OCI-LY7 (cell line): ENCODE results near the gene MAP2K5. TPM values are rescaled to one million over a fixed set of nuclear protein-coding genes. Genes with fewer than 3 reads are reported as not detected.

Source experiments
- BruUV-seq: library from RNA; stranded (reverse); fragments of 400-500 nt; replicated peaks from 2 replicates; lab custom pipeline; 2021; lab: Mats Ljungman, UMichigan
- CTCF ChIA-PET: fragments of 300-600 bp; sonication (Branson Sonifier 250); formaldehyde crosslinking; loops from one replicate; lab custom pipeline; 2022; ENCODE audit warnings: antibody characterized with exemption; ENCODE audit not compliant: unreplicated experiment; lab: Charles Lee
- POLR2A ChIA-PET: fragments of 300-600 bp; sonication (Branson Sonifier 250); formaldehyde crosslinking; loops from one replicate; lab custom pipeline; 2022; ENCODE audit warnings: antibody characterized with exemption; lab: Charles Lee
- DNase-seq: peaks from one replicate; pipeline ENCODE4 v3.0.0-alpha.2; 2015; ENCODE audit warnings: low spot score
- H2AFZ ChIP-seq: fragments of 200-600 bp; sonication (generic), shearing (Covaris generic); 2 replicates; pipeline ENCODE4 v1.6.1; 2014; ENCODE audit warnings: mild to moderate bottlenecking, antibody characterized with exemption, low read length, moderate library complexity
- H3K27ac ChIP-seq: fragments of 200-600 bp; sonication (generic); 2 replicates; pipeline ENCODE4 v1.5.1; 2014; ENCODE audit warnings: mixed run types, low read depth, mild to moderate bottlenecking, moderate library complexity, low read length, inconsistent platforms; ENCODE audit not compliant: poor library complexity, severe bottlenecking
- H3K36me3 ChIP-seq: fragments of 200-600 bp; sonication (generic); 2 replicates; pipeline ENCODE4 v1.6.1; 2014; ENCODE audit warnings: mild to moderate bottlenecking, antibody characterized with exemption, low read length, moderate library complexity, mixed read lengths; ENCODE audit not compliant: insufficient read depth
- H3K4me1 ChIP-seq: fragments of 200-600 bp; sonication (generic); 2 replicates; pipeline ENCODE4 v1.5.1; 2014; ENCODE audit warnings: mild to moderate bottlenecking, low read length; ENCODE audit not compliant: insufficient read depth, poor library complexity, severe bottlenecking
- H3K4me2 ChIP-seq: fragments of 200-600 bp; sonication (generic); 2 replicates; pipeline ENCODE4 v1.6.1; 2014; ENCODE audit warnings: mild to moderate bottlenecking, low read length
- H3K4me3 ChIP-seq: fragments of 200-600 bp; sonication (generic); 2 replicates; pipeline ENCODE4 v1.5.1; 2014; ENCODE audit warnings: mild to moderate bottlenecking, low read depth, low read length; ENCODE audit not compliant: poor library complexity, severe bottlenecking
- H3K79me2 ChIP-seq: fragments of 200-600 bp; sonication (generic); 2 replicates; pipeline ENCODE4 v1.6.1; 2016; ENCODE audit warnings: low read depth, mild to moderate bottlenecking, low read length, moderate library complexity, mixed read lengths; ENCODE audit not compliant: insufficient read depth
- H3K9me2 ChIP-seq: fragments of 200-600 bp; sonication (generic); 2 replicates; pipeline ENCODE4 v1.6.1; 2016; ENCODE audit warnings: mild to moderate bottlenecking, low read length, mixed read lengths; ENCODE audit not compliant: insufficient read depth
- H3K9me3 ChIP-seq: fragments of 200-600 bp; sonication (generic); 2 replicates; pipeline ENCODE4 v1.6.1; 2014; ENCODE audit warnings: mild to moderate bottlenecking, mixed run types, low read length, mixed read lengths
- H4K20me1 ChIP-seq: fragments of 200-600 bp; sonication (generic); 2 replicates; pipeline ENCODE4 v1.6.1; 2014; ENCODE audit warnings: mild to moderate bottlenecking, antibody characterized with exemption, low read length, moderate library complexity, mixed read lengths; ENCODE audit not compliant: insufficient read depth
- CTCF ChIP-seq: fragments of 200-600 bp; sonication (generic); conservative IDR thresholded peaks from 2 replicates; pipeline ENCODE4 v1.5.1; 2014; ENCODE audit warnings: mild to moderate bottlenecking, antibody characterized with exemption, low read length, moderate library complexity, mixed read lengths
- EZH2phosphoT487 ChIP-seq: fragments of 200-600 bp; sonication (generic); IDR thresholded peaks from 2 replicates; pipeline ENCODE4 v1.6.1; 2018; ENCODE audit warnings: low read depth, borderline replicate concordance, mild to moderate bottlenecking, mixed run types, antibody characterized with exemption, low read length, moderate library complexity, mixed read lengths
- intact Hi-C: fragments of 100-400 bp; cut with micrococcal nuclease; formaldehyde crosslinking; loops from one replicate; pipeline ENCODE4 v1.10.0; 2022; ENCODE audit not compliant: unreplicated experiment
- total RNA-seq, 2 experiments: library from RNA; depleted of rRNA in 1 of 2; stranded (reverse); fragments of >200 nt in 1 of 2; shearing (Covaris generic) in 1 of 2; gene quantifications; 2 replicates each; pipeline ENCODE4 v1.2.3, GENCODE V29; 2014 to 2022

MAP2K5 gene
- total RNA-seq, 2 experiments from 2014 or later, result 10.2 to 35.0 TPM

- no peaks in the 10 kb centered on the region for H3K9me3 ChIP-seq
- H4K20me1 ChIP-seq, result no peaks in the 10 kb centered on the region
- no peak for DNase-seq
- peaks cover 10% of the 10 kb centered on the region for H3K4me1 ChIP-seq
- H3K36me3 ChIP-seq, result no peaks in the 10 kb centered on the region
- no TSS peak for BruUV-seq
- ChIA-PET POLR2A (interaction anchor here (1.4 kb wide), 1 partner anchor 42 kb away, joined by 3 read pairs; no protein-coding TSS in a partner anchor), CTCF (no interaction called here)
- H3K4me3 ChIP-seq, result no peak overlapping the region
- H3K79me2 ChIP-seq, result no peaks in the 10 kb centered on the region
- TF ChIP-seq EZH2phosphoT487, result no peak
- TF ChIP-seq CTCF, result no peak
- H3K9me2 ChIP-seq, result no peaks in the 10 kb centered on the region
- no peak overlapping the region for H3K4me2 ChIP-seq
- no peak overlapping the region for H3K27ac ChIP-seq
- no peak overlapping the region for H2AFZ ChIP-seq
- intact Hi-C loops, result no loop called here
Observed at GRCh38 chr15:67825881-67826716, 283.6 kb downstream of the MAP2K5 start.

- POLR2A ChIA-PET, result no interaction called here
Observed at GRCh38 chr15:67826717-67827561, 284.4 kb downstream of the MAP2K5 start.

More at GRCh38 chr15:67826717-67827561, 284.4 kb downstream of the MAP2K5 start:
- Histone ChIP-seq H3K4me3 (no peak overlapping the region), H3K9me2 (no peaks in the 10 kb centered on the region), H3K9me3 (no peaks in the 10 kb centered on the region), H3K36me3 (no peaks in the 10 kb centered on the region), H3K79me2 (no peaks in the 10 kb centered on the region), H4K20me1 (no peaks in the 10 kb centered on the region), H3K27ac (no peak overlapping the region), H3K4me2 (no peak overlapping the region), H2AFZ (no peak overlapping the region), H3K4me1 (peaks cover 10% of the 10 kb centered on the region)
- CTCF ChIA-PET, result no interaction called here
- TF ChIP-seq CTCF (no peak), EZH2phosphoT487 (no peak)
- BruUV-seq, result no TSS peak
- DNase-seq, result no peak
- intact Hi-C loops, result no loop called here
